WI38 (cell line): Measurements from ENCODE around the gene ERO1A.

Experiments used
- H3K4me3 ChIP-seq: 2 replicates; pipeline ENCODE4 v1.5.1; 2011; ENCODE audit warnings: low read depth, mild to moderate bottlenecking, control low read depth, low read length
- CTCF ChIP-seq: IDR thresholded peaks from 2 replicates; pipeline ENCODE4 v1.5.1; 2012; ENCODE audit warnings: low read depth, mild to moderate bottlenecking, control low read depth, low read length

ERO1A gene

GRCh38 chr14:52602131-52602530, 93.2 kb downstream of the ERO1A start:
- TF ChIP-seq CTCF = no peak
- H3K4me3 ChIP-seq = no peak overlapping the region

- no peak for TF ChIP-seq CTCF
- H3K4me3 ChIP-seq = no peak overlapping the region
Observed at GRCh38 chr14:52599974-52600373, 95.4 kb downstream of the ERO1A start.

GRCh38 chr14:52598568-52598967, 96.8 kb downstream of the ERO1A start:
- TF ChIP-seq CTCF = no peak
- no peak overlapping the region for H3K4me3 ChIP-seq

- no peak overlapping the region for H3K4me3 ChIP-seq
- TF ChIP-seq CTCF = no peak
Observed at GRCh38 chr14:52596861-52597260, 98.5 kb downstream of the ERO1A start.

- H3K4me3 ChIP-seq = no peak overlapping the region
- TF ChIP-seq CTCF = no peak
Observed at GRCh38 chr14:52596320-52596719, 99.0 kb downstream of the ERO1A start.

- TF ChIP-seq CTCF = no peak
Observed at GRCh38 chr14:52590318-52590717, 105.0 kb downstream of the ERO1A start.

More at GRCh38 chr14:52590318-52590717, 105.0 kb downstream of the ERO1A start:
- no peak overlapping the region for H3K4me3 ChIP-seq
